NCI-H2029 treated with DMSO at 0.1 percent for 48 hours (cell line): ENCODE data around the gene NCKAP1.

Experiments used
- DNase-seq: peaks from one replicate; lab custom pipeline; 2025; lab: John Stamatoyannopoulos, UW

NCKAP1 gene

DNA sequence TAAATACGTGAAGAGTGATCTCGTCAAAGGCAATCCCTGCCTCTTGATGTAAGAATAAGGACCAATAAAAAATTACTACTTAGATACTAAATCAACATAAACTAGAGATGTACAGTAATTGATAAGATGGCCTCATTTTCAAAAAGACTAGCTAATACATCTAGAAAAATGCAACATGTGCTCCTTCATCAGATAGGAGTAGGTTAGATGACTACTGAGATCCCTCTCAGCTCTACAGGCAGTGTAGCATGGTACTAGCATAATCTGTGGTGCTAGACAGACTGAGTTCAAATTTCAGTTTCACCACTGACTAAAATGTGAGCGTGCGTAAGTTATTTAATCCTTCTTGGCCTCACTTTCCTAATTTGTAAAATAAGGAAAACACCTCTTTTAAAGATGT lies 89.2 kb downstream of the NCKAP1 start:
- no peak for DNase-seq

GRCh38 chr2:182946958-182947369 lies 91.3 kb downstream of the NCKAP1 start:
- no peak for DNase-seq

- no peak for DNase-seq
Measured at GRCh38 chr2:182943339-182943738, 94.9 kb downstream of the NCKAP1 start.

GRCh38 chr2:182942756-182943155 lies 95.5 kb downstream of the NCKAP1 start:
- no peak for DNase-seq

GRCh38 chr2:182941919-182942318 lies 96.3 kb downstream of the NCKAP1 start:
- no peak for DNase-seq

GRCh38 chr2:182941121-182941722 lies 97.0 kb downstream of the NCKAP1 start:
- no peak for DNase-seq

- DNase-seq, result no peak
Measured at GRCh38 chr2:182937870-182938269, 100.4 kb downstream of the NCKAP1 start.

- no peak for DNase-seq
Measured at GRCh38 chr2:182933629-182934028, 104.6 kb downstream of the NCKAP1 start.

GRCh38 chr2:182929972-182930371 lies 108.3 kb downstream of the NCKAP1 start:
- no peak for DNase-seq

DNA sequence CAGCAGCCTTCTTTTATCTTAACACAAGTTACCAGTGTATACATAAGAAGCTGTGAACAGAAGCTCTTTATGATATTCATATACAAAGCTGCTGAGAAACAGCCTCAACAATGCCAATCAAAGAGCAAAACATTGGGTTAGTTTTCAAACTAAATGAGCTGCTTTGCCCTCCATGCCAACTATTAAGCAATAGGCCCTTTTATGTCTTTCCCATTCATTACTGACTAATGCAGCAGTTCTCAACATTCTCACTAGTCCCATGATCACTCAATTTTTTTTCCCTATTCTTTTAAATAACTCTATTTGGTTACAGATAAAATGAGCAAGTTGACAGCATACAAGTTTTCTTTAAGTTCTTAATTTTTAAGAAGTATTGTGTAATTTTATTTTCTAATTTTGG lies 114.0 kb downstream of the NCKAP1 start:
- DNase-seq, result no peak

DNA sequence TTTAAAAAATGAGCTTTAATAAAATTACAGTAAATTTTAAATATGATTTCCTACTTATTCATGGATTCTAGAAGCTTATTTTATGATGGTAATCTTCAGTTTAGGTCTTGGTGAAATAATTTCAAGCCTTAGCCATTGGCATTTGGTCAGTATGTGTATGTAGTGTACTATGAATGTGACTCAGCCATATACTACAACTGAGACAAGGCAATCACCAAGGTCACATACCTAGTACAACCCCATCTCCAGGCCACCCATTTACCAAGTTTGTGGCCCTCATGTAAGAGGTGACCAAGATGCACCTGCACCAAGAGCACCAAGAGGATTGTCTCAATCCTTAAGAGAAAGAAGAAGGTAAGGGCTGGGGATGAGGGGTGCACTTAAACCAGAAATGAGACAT lies 117.0 kb downstream of the NCKAP1 start:
- no peak for DNase-seq

DNA sequence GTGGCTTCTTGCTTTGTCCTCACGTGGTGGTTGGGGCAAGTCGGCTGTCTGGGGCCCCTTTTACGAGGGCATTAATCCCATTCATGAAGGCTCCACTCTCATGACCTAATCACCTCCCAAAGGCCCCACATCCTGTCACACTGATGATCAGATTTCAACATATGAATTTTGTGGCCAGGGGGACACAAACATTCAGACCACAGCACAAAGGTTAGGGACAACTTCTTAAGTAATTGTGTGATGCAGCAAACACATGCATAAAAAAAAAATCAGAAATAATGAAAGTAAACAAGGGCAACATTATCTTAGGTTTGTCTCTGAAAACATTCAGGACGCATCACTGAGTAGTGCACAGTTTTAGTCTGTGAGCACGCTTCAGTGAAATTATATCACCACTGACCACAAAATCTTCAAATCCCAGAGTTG lies 117.6 kb downstream of the NCKAP1 start:
- DNase-seq, result no peak

DNA sequence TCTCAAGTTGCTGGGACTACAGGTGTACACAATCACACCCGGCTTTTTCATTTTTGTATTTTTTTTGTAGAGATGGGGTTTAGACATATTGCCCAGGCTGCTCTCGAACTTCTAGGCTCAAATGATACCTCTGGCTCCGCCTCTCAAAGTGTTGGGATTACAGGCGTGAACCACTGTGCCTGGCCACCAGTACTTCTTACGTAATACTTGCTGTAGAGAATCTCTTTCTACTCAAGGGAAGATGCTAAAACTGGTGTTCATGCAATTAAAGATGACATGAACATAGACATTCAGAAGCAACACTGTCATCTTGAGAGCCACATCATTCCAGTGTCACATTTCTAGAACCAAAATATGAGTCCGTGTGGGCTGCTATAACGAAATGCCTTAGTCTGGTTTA lies 118.2 kb downstream of the NCKAP1 start:
- DNase-seq, result no peak

GRCh38 chr2:182918961-182919652 lies 119.2 kb downstream of the NCKAP1 start:
- no peak for DNase-seq

GRCh38 chr2:182917924-182918323 lies 120.3 kb downstream of the NCKAP1 start:
- no peak for DNase-seq

GRCh38 chr2:182916417-182916816 lies 121.8 kb downstream of the NCKAP1 start:
- no peak for DNase-seq

DNA sequence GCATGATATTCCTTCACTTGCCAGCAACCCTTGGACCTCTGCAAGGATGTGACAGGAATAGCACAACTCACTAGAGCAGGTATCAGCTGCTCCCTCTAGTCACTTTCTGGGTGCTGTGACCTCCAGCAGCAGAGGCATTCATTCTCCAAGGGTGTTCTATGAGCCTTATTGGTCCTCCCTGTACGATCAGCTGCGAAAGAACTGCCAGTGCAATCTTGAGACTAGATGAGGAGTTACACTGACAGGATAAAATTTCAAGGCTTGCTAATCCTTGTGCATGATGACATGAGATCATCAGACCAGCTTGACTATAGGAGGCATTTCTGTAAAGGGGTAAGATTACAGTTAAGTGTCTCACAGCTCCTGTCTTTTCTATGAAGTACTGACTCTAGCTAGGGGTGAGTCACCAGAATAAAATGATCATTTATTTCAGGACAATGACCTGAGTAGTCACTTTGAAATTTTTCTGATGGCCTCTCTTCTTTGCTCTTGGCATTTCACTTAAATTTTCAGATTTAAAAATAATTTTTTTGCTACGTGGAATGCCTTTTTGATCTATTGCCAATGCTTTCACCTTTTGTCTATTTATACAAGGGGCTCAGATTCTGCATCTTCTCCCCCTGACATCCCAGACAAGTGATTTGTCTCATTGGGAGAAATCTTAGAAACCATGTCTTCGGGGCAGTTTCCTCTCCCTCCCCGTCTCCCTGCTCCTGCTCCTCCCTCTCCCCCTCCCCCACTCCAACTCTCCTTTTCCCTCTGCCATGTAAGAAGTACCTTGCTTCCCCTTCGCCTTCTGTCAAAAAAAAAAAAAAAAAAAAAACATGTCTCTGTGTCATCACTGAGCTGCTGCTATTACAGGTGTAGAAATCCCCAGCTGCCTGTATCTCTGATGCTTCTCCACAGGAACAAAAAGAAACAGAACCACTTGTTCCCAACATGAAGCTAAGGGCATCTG lies 122.6 kb downstream of the NCKAP1 start:
- no peak for DNase-seq

- DNase-seq, result no peak
Measured at GRCh38 chr2:182914852-182915251, 123.4 kb downstream of the NCKAP1 start.

- DNase-seq, result no peak
Measured at GRCh38 chr2:182913064-182913463, 125.2 kb downstream of the NCKAP1 start.

DNA sequence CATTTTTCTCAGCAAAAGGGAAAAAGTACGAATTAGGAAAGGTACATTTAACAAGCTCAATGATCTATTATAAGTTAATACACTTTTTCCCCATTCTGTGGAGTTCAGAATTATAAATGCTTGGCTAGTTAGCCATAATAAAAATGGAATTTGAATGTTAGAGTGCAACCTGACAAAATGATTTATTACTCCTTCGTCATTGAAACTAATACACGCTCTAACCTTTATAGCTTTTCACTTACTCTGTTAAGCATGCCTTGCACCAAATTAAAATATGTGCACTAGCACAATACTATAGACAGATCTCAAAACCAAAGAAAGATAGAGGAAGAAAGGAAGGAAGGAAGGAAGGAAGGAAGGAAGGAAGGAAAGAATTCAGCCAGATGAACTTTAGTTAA lies 125.7 kb downstream of the NCKAP1 start:
- DNase-seq, result no peak

- no peak for DNase-seq
Measured at GRCh38 chr2:182911813-182912517, 126.3 kb downstream of the NCKAP1 start.

- no peak for DNase-seq
Measured at GRCh38 chr2:182910965-182911364, 127.3 kb downstream of the NCKAP1 start.
